H1 (cell line): ENCODE data around the gene PCDHGA2. TPM values are rescaled to one million over a fixed set of nuclear protein-coding genes. Genes with fewer than 3 reads are reported as not detected.
"Not testable (repeated sequence)": the region's sequence is repeated elsewhere in the genome, so short reads cannot be mapped to it uniquely, and the experiment has no call there.

Source experiments
- CTCF ChIA-PET: fragments of 300-600 bp; sonication (Branson Sonifier 250); formaldehyde crosslinking; loops from one replicate; lab custom pipeline; 2021; ENCODE audit not compliant: partially characterized antibody; lab: Charles Lee
- POLR2A ChIA-PET: fragments of 300-600 bp; sonication (Branson Sonifier 250); formaldehyde crosslinking; loops from one replicate; lab custom pipeline; 2021; ENCODE audit warnings: inconsistent platforms; ENCODE audit not compliant: partially characterized antibody; lab: Charles Lee
- DNase-seq, 2 experiments: peaks; one replicate each; pipeline versions ENCODE4 v3.0.0 to v3.0.0-alpha.2; 2010 to 2022; ENCODE audit warnings: low spot score in 2 of 2, low read depth in 1 of 2, mixed read lengths in 1 of 2
- FAIRE-seq: peaks from 2 replicates; lab custom pipeline; 2011; peaks lifted over from hg19 to GRCh38; lab: Jason Lieb, UNC
- H2AFZ ChIP-seq: 2 replicates; pipeline ENCODE4 v1.8.1; 2012; ENCODE audit warnings: low read length, inconsistent platforms
- H2AK5ac ChIP-seq: 2 replicates; pipeline ENCODE4 v1.6.1; 2013; ENCODE audit warnings: low read depth, low read length
- H2BK120ac ChIP-seq: replicated peaks from 2 replicates; pipeline ENCODE3; 2013; ENCODE audit warnings: low read depth, low read length, inconsistent platforms
- H2BK12ac ChIP-seq: 2 replicates; pipeline ENCODE4 v1.6.1; 2013; ENCODE audit warnings: low read depth, low read length
- H2BK15ac ChIP-seq: 2 replicates; pipeline ENCODE4 v1.6.1; 2013; ENCODE audit warnings: low read length
- H2BK20ac ChIP-seq: 2 replicates; pipeline ENCODE4 v1.6.1; 2013; ENCODE audit warnings: low read length
- H2BK5ac ChIP-seq: 2 replicates; pipeline ENCODE4 v1.6.1; 2013; ENCODE audit warnings: low read depth, low read length
- H3K14ac ChIP-seq: 2 replicates; pipeline ENCODE4 v1.6.1; 2013; ENCODE audit warnings: inconsistent platforms; ENCODE audit not compliant: insufficient read length
- H3K18ac ChIP-seq: 2 replicates; pipeline ENCODE4 v1.6.1; 2013; ENCODE audit warnings: low read length; ENCODE audit errors: extremely low read depth
- H3K23ac ChIP-seq: 2 replicates; pipeline ENCODE4 v1.6.1; 2013; ENCODE audit warnings: inconsistent platforms; ENCODE audit not compliant: insufficient read length
- H3K23me2 ChIP-seq: 2 replicates; pipeline ENCODE4 v1.6.1; 2013; ENCODE audit warnings: low read depth, low read length
- H3K27ac ChIP-seq: 2 replicates; pipeline ENCODE4 v1.6.1; 2011; ENCODE audit warnings: low read depth, low read length, inconsistent platforms
- H3K27me3 ChIP-seq, 4 experiments: replicated peaks in 1 of 4; 1 replicate in 1 of 4; 2 replicates in 3 of 4; pipeline versions ENCODE4 v1.6.1 to v1.8.1; 2011 to 2013; ENCODE audit warnings: low read length in 3 of 4, mild to moderate bottlenecking in 3 of 4, inconsistent platforms in 2 of 4, mixed read lengths in 2 of 4, moderate library complexity in 1 of 4; ENCODE audit not compliant: control insufficient read depth in 3 of 4, insufficient read depth in 3 of 4; ENCODE audit errors: extremely low read depth in 1 of 4
- H3K36me3 ChIP-seq, 4 experiments: 2 replicates each; pipeline versions ENCODE4 v1.6.1 to v1.8.1; 2011 to 2013; ENCODE audit warnings: mild to moderate bottlenecking in 4 of 4, low read length in 3 of 4, moderate library complexity in 2 of 4, control low read depth in 1 of 4, inconsistent platforms in 1 of 4; ENCODE audit not compliant: insufficient read depth in 4 of 4, control insufficient read depth in 2 of 4
- H3K4ac ChIP-seq: replicated peaks from 2 replicates; pipeline ENCODE3; 2013; ENCODE audit warnings: low read length, low read depth, mixed read lengths, inconsistent platforms; ENCODE audit not compliant: insufficient read length
- H3K4me1 ChIP-seq, 4 experiments: replicated peaks in 1 of 4; 1 replicate in 1 of 4; 2 replicates in 3 of 4; pipeline versions ENCODE4 v1.6.1 to v1.8.1; 2011 to 2013; ENCODE audit warnings: low read length in 3 of 4, inconsistent platforms in 2 of 4, mixed read lengths in 1 of 4; ENCODE audit not compliant: insufficient read depth in 4 of 4, control insufficient read depth in 3 of 4
- H3K4me2 ChIP-seq, 2 experiments: 2 replicates each; pipeline versions ENCODE4 v1.6.1 to v1.8.1; 2011 to 2013; ENCODE audit warnings: low read depth in 2 of 2, low read length in 2 of 2, control low read depth in 1 of 2, inconsistent platforms in 1 of 2, mild to moderate bottlenecking in 1 of 2; ENCODE audit not compliant: insufficient read depth in 1 of 2
- H3K4me3 ChIP-seq, 4 experiments: fragments of 200-600, 300-600 bp in 1 of 4; sonication (generic), shearing (Covaris generic), sonication (Bioruptor Twin) in 1 of 4; 2 replicates each; pipeline versions ENCODE4 v1.5.1 to v1.8.1; 2011 to 2016; ENCODE audit warnings: low read length in 4 of 4, low read depth in 3 of 4, control low read depth in 2 of 4, inconsistent platforms in 2 of 4, mild to moderate bottlenecking in 2 of 4, mixed read lengths in 1 of 4, moderate library complexity in 1 of 4; ENCODE audit not compliant: insufficient read depth in 2 of 4; ENCODE audit errors: extremely low read depth in 1 of 4
- H3K56ac ChIP-seq: replicated peaks from 2 replicates; pipeline ENCODE3; 2013; ENCODE audit warnings: low read depth, mild to moderate bottlenecking, mixed read lengths, low read length, inconsistent platforms; ENCODE audit not compliant: insufficient read length
- H3K79me1 ChIP-seq: 2 replicates; pipeline ENCODE4 v1.6.1; 2013; ENCODE audit warnings: low read depth, low read length, control low read depth
- H3K79me2 ChIP-seq, 2 experiments: 2 replicates each; pipeline versions ENCODE4 v1.6.1 to v1.8.1; 2012 to 2013; ENCODE audit warnings: low read length in 2 of 2, mild to moderate bottlenecking in 2 of 2, inconsistent platforms in 1 of 2; ENCODE audit not compliant: insufficient read depth in 2 of 2, control insufficient read depth in 1 of 2
- H3K9ac ChIP-seq, 4 experiments: replicated peaks in 1 of 4; 1 replicate in 1 of 4; 2 replicates in 3 of 4; pipeline versions ENCODE4 v1.6.1 to v1.8.1; 2011 to 2013; ENCODE audit warnings: low read depth in 3 of 4, low read length in 3 of 4, control low read depth in 2 of 4, mild to moderate bottlenecking in 2 of 4, moderate library complexity in 2 of 4, inconsistent platforms in 1 of 4; ENCODE audit errors: extremely low read depth in 1 of 4
- H3K9me3 ChIP-seq, 2 experiments: 2 replicates each; pipeline versions ENCODE4 v1.6.1 to v1.8.1; 2012 to 2013; ENCODE audit warnings: mild to moderate bottlenecking in 2 of 2, moderate library complexity in 2 of 2, control low read depth in 1 of 2, inconsistent platforms in 1 of 2, low read depth in 1 of 2, low read length in 1 of 2, mixed read lengths in 1 of 2; ENCODE audit not compliant: insufficient read depth in 2 of 2
- H4K20me1 ChIP-seq, 2 experiments: replicated peaks in 1 of 2; 2 replicates each; pipeline versions ENCODE3 to v1.8.1; 2011 to 2013; ENCODE audit warnings: inconsistent platforms in 2 of 2, low read length in 2 of 2, mild to moderate bottlenecking in 1 of 2; ENCODE audit not compliant: insufficient read depth in 2 of 2, control insufficient read depth in 1 of 2
- H4K5ac ChIP-seq: 2 replicates; pipeline ENCODE4 v1.6.1; 2013; ENCODE audit warnings: low read length, low read depth, mixed read lengths, inconsistent platforms; ENCODE audit not compliant: insufficient read length
- H4K8ac ChIP-seq: 2 replicates; pipeline ENCODE4 v1.8.0; 2013; ENCODE audit warnings: mild to moderate bottlenecking, moderate library complexity, low read length, inconsistent platforms; ENCODE audit not compliant: insufficient read depth; ENCODE audit errors: extremely low read depth
- H4K91ac ChIP-seq: replicated peaks from 2 replicates; pipeline ENCODE3; 2013; ENCODE audit warnings: low read length, mixed read lengths, inconsistent platforms; ENCODE audit not compliant: insufficient read length
- WGBS, 2 experiments: shearing (Covaris generic) in 1 of 2; methylation state at CpG; one replicate each; pipeline versions ENCODE4 v1.1.6 to v1.1.7; 2013 to 2015; ENCODE audit warnings: low lambda C conversion rate in 2 of 2, mixed read lengths in 2 of 2, inconsistent platforms in 1 of 2, low coverage in 1 of 2, missing lambda C conversion rate in 1 of 2; ENCODE audit not compliant: insufficient replicate concordance in 2 of 2, insufficient coverage in 1 of 2, insufficient read length in 1 of 2; ENCODE audit errors: extremely low coverage in 1 of 2, missing lambda C conversion rate in 1 of 2; 5-methylcytosine and 5-hydroxymethylcytosine counted together
- polyA plus RNA-seq, 7 experiments: library from polyadenylated mRNA; depleted of rRNA in 3 of 7; stranded (reverse) in 5 of 7; unstranded in 2 of 7; fragments of >200 nt in 5 of 7; fragments of 200-250 nt in 2 of 7; gene quantifications; 1 replicate in 5 of 7; 2 replicates in 1 of 7; 4 replicates in 1 of 7; pipeline versions ENCODE4 v1.2.1 to v1.2.3, GENCODE V29; 2011 to 2013; ENCODE audit warnings: missing spikeins in 2 of 7, mixed read lengths in 2 of 7
- total RNA-seq: library from RNA; stranded (reverse); fragmentation: NEBNext Ultra II Directional; extraction: Animal tissue kit (Norgen Biotek cat#: 25700); gene quantifications from 2 replicates; pipeline ENCODE4 v1.2.1, GENCODE V29; 2021

Gene PCDHGA2
- total and polyA plus RNA-seq, 2 of the 8 experiments (the other 6 are each of a cell fraction or from before 2014, with no cell fraction given) = 0.32 to 0.39 TPM

GRCh38 chr5:141332571-141332970, 6.0 kb upstream of the PCDHGA2 start:
- H3K18ac ChIP-seq, H2BK20ac ChIP-seq, H3K14ac ChIP-seq, H4K20me1 ChIP-seq, H4K5ac ChIP-seq, POLR2A ChIA-PET, DNase-seq, H2BK120ac ChIP-seq, H3K56ac ChIP-seq, H4K8ac ChIP-seq, H3K27me3 ChIP-seq, H2BK12ac ChIP-seq, H3K36me3 ChIP-seq, H3K9ac ChIP-seq, H2AK5ac ChIP-seq, H3K79me1 ChIP-seq, H2BK15ac ChIP-seq, H2AFZ ChIP-seq, H3K23ac ChIP-seq, H3K79me2 ChIP-seq, H3K27ac ChIP-seq, H3K4me2 ChIP-seq, H3K4me3 ChIP-seq, H2BK5ac ChIP-seq, H3K23me2 ChIP-seq, FAIRE-seq, H3K4ac ChIP-seq, H3K4me1 ChIP-seq, H4K91ac ChIP-seq: not testable (repeated sequence)
- CTCF ChIA-PET = interaction anchor here (1.1 to 4.6 kb wide), 3 partner anchors 11 to 18 kb away, joined by 5 to 25 read pairs (median 21); partner anchors contain the start of genes PCDHGA3, PCDHGB1 and TAF7
- H3K9me3 ChIP-seq = peaks cover 20 to 37% of the 10 kb centered on the region in 2 experiments
- 95% methylated on average over 24 of the region's 39 CpGs; no CpG with 5 or more reads in 1 of the 2 experiments for WGBS, 2 experiments

GRCh38 chr5:141340781-141341354, 2.3 kb downstream of the PCDHGA2 start:
- H3K4me1 ChIP-seq, H2BK12ac ChIP-seq, H2BK20ac ChIP-seq, H2AK5ac ChIP-seq, H3K27me3 ChIP-seq, H3K4me2 ChIP-seq, H3K4ac ChIP-seq, H3K18ac ChIP-seq, H3K14ac ChIP-seq, H3K23me2 ChIP-seq, H4K8ac ChIP-seq, POLR2A ChIA-PET, H3K79me2 ChIP-seq, H2BK120ac ChIP-seq, H3K23ac ChIP-seq, H4K91ac ChIP-seq, H3K79me1 ChIP-seq, H3K9ac ChIP-seq, H3K4me3 ChIP-seq, H3K27ac ChIP-seq, H2BK15ac ChIP-seq, H3K36me3 ChIP-seq, H2AFZ ChIP-seq, DNase-seq, H2BK5ac ChIP-seq, H4K5ac ChIP-seq, H4K20me1 ChIP-seq, FAIRE-seq, H3K56ac ChIP-seq: not testable (repeated sequence)
- H3K9me3 ChIP-seq = peaks cover 33 to 43% of the 10 kb centered on the region in 2 experiments; a peak in 3 of 4 replicates
- CTCF ChIA-PET = interaction anchor here (0.6 to 4.8 kb wide), 3 partner anchors 21 to 117 kb away, joined by 3 to 22 read pairs (median 21); partner anchors contain the start of genes PCDHB15 and TAF7
- 95% methylated on average over 32 of the region's 45 CpGs; no CpG with 5 or more reads in 1 of the 2 experiments for WGBS, 2 experiments
